ENCODE data around the gene DCBLD1. TPM values are rescaled to one million over a fixed set of nuclear protein-coding genes. Genes with fewer than 3 reads are reported as not detected.

DCBLD1 gene
- total RNA-seq, 1 donor from 2014 or later = 12.0 TPM

DNA sequence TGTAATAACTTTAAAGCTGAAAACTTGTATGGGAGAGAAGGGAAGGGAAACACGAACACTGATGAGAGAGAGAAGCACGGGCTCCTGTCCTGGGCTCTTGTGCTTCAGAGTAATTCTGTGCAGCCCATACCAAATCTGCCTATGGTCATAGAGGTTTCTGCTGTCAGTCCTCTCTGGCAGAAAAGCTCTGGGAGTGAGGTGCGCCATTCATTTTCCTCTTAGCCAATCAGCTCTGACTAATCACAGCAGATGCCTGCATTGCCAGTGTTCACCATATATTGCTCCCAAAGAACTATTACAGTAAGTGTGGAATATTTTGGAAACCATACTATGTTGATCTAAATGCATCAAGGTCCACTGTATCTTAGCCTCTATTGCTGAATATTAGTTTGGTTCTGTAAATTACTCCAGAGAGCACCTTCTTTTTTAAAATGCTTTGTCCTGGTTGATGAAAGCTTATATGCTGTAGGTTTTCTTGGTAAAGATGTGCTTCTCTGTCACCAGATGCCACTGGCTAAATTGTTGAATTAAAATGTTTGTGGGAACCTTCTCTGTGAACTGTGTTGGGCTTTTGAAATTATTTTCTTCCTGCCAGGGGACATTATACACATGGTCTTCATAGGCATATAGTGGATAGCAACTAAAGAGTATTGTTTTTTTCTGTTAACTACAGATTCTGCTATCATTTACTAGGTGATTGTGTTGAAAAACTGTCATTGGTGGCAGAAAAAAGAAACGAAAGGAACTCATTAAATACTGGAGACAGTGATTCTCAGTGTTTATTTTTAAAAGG is 38.3 kb downstream of the DCBLD1 start:
- peaks cover 0 to 5% (median 2%) of the 10 kb centered on the region in 3 donors for H3K36me3 ChIP-seq (ENCODE audit: control insufficient read depth in 3 of 3, insufficient read depth in 3 of 3, low read length in 3 of 3)
- H3K4me1 ChIP-seq (ENCODE audit: control insufficient read depth in 3 of 3, insufficient read depth in 3 of 3, low read length in 3 of 3) = no peaks in the 10 kb centered on the region
- H3K9ac ChIP-seq (ENCODE audit: low read depth in 1 of 3, low read length in 3 of 3) = no peak overlapping the region
- H3K9me3 ChIP-seq (ENCODE audit: control insufficient read depth in 3 of 3, low read length in 3 of 3) = no peaks in the 10 kb centered on the region
- H3K4me3 ChIP-seq (ENCODE audit: low read length in 3 of 3) = no peak overlapping the region
- no peaks in the 10 kb centered on the region for H3K27me3 ChIP-seq (ENCODE audit: control insufficient read depth in 3 of 3, insufficient read depth in 3 of 3, low read length in 3 of 3)
- H3K27ac ChIP-seq (ENCODE audit: low read depth, low read length) = no peak overlapping the region

DNA sequence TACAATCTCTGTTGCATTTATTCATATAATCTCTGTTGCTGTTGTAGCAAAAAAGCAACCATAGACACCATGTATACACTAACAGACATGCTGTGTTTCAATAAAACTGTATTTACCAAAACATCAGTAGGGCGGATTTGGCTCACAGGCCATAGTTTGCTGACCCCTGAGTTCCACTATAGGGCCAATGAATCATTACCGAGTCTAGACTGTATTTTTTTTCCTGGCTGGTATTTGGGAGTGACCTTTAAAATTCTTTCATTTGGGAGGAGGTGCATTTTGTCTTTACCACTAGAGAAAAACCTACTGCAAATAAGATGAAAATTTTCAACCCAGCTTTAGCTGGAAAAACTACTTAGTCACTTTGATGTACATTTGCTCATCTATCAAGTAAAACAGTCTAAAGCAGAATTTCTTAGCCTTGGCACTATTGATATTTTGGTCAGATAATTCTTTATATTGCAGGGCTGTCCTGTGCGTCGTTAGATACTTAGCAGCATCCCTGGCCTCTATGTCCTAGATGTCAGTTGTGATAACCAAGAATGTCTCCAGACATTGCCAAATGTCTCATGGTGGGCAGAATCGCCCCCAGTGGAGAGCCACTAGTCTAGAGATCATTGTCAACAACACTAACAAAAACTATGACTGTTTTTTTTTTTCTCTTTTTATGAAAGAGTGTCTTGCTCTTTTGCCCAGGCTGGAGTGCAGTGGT is 39.5 kb downstream of the DCBLD1 start:
- H3K9me3 ChIP-seq (ENCODE audit: control insufficient read depth in 3 of 3, low read length in 3 of 3) = no peaks in the 10 kb centered on the region
- no peak overlapping the region for H3K27ac ChIP-seq (ENCODE audit: low read depth, low read length)
- H3K4me3 ChIP-seq (ENCODE audit: low read length in 3 of 3) = no peak overlapping the region
- H3K36me3 ChIP-seq (ENCODE audit: control insufficient read depth in 3 of 3, insufficient read depth in 3 of 3, low read length in 3 of 3) = peaks cover 0 to 5% (median 2%) of the 10 kb centered on the region in 3 donors
- H3K4me1 ChIP-seq (ENCODE audit: control insufficient read depth in 3 of 3, insufficient read depth in 3 of 3, low read length in 3 of 3) = no peaks in the 10 kb centered on the region
- no peak overlapping the region for H3K9ac ChIP-seq (ENCODE audit: low read depth in 1 of 3, low read length in 3 of 3)
- no peaks in the 10 kb centered on the region for H3K27me3 ChIP-seq (ENCODE audit: control insufficient read depth in 3 of 3, insufficient read depth in 3 of 3, low read length in 3 of 3)

DNA sequence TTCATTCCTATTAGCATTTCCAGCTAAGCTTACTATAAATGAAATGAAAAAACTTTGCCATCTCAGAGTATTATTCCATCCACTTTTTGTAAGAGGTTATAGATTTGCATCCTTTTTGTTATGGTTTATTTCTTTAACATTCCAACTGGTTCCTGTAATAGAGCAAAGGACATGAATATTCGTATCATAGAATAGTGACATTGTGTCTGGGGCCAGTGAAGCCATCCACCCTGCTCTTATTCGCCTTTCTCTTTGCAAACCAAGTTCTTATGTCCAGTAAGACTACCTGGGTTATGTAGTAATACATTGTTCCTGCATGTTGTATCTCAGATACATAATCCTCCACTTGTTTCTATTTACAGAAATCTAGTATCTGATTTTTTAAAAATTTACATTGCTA is 43.1 kb downstream of the DCBLD1 start:
- H3K9ac ChIP-seq (ENCODE audit: low read depth in 1 of 3, low read length in 3 of 3) = no peak overlapping the region
- H3K9me3 ChIP-seq (ENCODE audit: control insufficient read depth in 3 of 3, low read length in 3 of 3) = no peaks in the 10 kb centered on the region
- H3K27me3 ChIP-seq (ENCODE audit: control insufficient read depth in 3 of 3, insufficient read depth in 3 of 3, low read length in 3 of 3) = no peaks in the 10 kb centered on the region
- H3K4me1 ChIP-seq (ENCODE audit: control insufficient read depth in 3 of 3, insufficient read depth in 3 of 3, low read length in 3 of 3) = no peaks in the 10 kb centered on the region
- H3K27ac ChIP-seq (ENCODE audit: low read depth, low read length) = no peak overlapping the region
- H3K4me3 ChIP-seq (ENCODE audit: low read length in 3 of 3) = no peak overlapping the region
- H3K36me3 ChIP-seq (ENCODE audit: control insufficient read depth in 3 of 3, insufficient read depth in 3 of 3, low read length in 3 of 3) = peaks cover 0 to 5% (median 2%) of the 10 kb centered on the region in 3 donors

DNA sequence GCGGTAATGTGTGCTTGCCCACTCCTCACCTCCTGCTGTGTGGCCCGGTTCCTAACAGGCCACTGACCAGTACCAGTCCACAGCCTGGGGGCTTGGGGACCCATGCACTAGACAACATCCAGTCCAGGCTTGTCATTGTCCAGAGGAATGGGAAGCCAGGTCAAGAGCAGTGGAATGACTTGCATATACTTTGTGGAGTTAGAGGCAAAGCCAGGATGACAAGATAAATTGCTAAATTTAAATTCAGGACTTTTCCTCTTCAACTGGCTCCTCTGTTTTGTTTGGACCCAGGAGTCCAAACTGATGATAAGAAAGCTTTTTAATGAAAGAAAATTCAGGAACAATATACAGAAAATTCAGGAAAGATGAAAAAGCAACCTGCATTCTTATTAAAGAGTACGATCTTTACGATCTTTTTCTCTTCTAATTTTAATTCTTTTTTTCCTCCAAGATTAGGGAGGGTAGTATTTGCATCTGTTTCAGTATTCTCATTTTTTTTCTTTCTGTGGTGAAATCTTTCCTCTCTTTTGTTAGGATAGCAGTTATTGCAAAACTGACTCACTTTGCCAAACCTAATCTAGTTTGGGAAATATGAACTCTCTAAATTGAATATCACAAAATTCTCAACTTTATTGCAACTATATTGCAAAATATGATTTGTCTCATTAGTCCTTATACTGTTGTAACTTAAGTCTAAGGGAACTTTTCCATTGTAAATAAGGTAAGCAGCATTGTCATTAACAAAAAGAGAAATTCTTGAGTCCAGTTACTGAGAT is 48.2 kb downstream of the DCBLD1 start:
- peak overlapping the region; percentile 11 for H3K27ac ChIP-seq (ENCODE audit: low read depth, low read length)

DNA sequence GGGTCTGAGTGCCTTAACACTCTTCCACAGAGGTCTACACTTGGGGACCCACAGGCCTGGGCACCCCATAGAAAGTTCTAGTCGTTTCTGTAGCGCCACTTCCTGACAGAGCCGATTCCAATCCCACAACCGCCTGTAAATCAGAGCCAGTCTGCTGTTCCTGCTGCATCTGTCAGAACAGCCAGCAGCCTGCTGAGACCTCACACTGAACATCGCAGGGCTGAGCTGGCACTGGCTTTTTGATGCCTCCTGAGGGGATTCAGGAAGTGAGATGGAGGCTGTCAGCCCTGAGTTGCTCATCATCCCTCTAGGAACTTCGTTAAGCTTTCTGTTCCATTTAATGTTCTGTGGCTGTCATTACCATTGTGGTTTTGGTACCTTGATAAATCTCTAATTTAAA is 48.9 kb downstream of the DCBLD1 start:
- Histone ChIP-seq H3K9me3 (ENCODE audit: control insufficient read depth in 3 of 3, low read length in 3 of 3) (no peaks in the 10 kb centered on the region), H3K27me3 (ENCODE audit: control insufficient read depth in 3 of 3, insufficient read depth in 3 of 3, low read length in 3 of 3) (no peaks in the 10 kb centered on the region), H3K4me3 (ENCODE audit: low read length in 3 of 3) (no peak overlapping the region), H3K36me3 (ENCODE audit: control insufficient read depth in 3 of 3, insufficient read depth in 3 of 3, low read length in 3 of 3) (peaks cover 0 to 9% (median 3%) of the 10 kb centered on the region in 3 donors), H3K27ac (ENCODE audit: low read depth, low read length) (peak overlapping the region; percentile 11), H3K9ac (ENCODE audit: low read depth in 1 of 3, low read length in 3 of 3) (no peak overlapping the region), H3K4me1 (ENCODE audit: control insufficient read depth in 3 of 3, insufficient read depth in 3 of 3, low read length in 3 of 3) (no peaks in the 10 kb centered on the region)

More for the DNA sequence above, 48.2 kb downstream of the DCBLD1 start:
- peaks cover 0 to 9% (median 3%) of the 10 kb centered on the region in 3 donors for H3K36me3 ChIP-seq (ENCODE audit: control insufficient read depth in 3 of 3, insufficient read depth in 3 of 3, low read length in 3 of 3)
- H3K9me3 ChIP-seq (ENCODE audit: control insufficient read depth in 3 of 3, low read length in 3 of 3) = no peaks in the 10 kb centered on the region
- no peaks in the 10 kb centered on the region for H3K27me3 ChIP-seq (ENCODE audit: control insufficient read depth in 3 of 3, insufficient read depth in 3 of 3, low read length in 3 of 3)
- no peak overlapping the region for H3K4me3 ChIP-seq (ENCODE audit: low read length in 3 of 3)
- no peaks in the 10 kb centered on the region for H3K4me1 ChIP-seq (ENCODE audit: control insufficient read depth in 3 of 3, insufficient read depth in 3 of 3, low read length in 3 of 3)
- H3K9ac ChIP-seq (ENCODE audit: low read depth in 1 of 3, low read length in 3 of 3) = no peak overlapping the region

DNA sequence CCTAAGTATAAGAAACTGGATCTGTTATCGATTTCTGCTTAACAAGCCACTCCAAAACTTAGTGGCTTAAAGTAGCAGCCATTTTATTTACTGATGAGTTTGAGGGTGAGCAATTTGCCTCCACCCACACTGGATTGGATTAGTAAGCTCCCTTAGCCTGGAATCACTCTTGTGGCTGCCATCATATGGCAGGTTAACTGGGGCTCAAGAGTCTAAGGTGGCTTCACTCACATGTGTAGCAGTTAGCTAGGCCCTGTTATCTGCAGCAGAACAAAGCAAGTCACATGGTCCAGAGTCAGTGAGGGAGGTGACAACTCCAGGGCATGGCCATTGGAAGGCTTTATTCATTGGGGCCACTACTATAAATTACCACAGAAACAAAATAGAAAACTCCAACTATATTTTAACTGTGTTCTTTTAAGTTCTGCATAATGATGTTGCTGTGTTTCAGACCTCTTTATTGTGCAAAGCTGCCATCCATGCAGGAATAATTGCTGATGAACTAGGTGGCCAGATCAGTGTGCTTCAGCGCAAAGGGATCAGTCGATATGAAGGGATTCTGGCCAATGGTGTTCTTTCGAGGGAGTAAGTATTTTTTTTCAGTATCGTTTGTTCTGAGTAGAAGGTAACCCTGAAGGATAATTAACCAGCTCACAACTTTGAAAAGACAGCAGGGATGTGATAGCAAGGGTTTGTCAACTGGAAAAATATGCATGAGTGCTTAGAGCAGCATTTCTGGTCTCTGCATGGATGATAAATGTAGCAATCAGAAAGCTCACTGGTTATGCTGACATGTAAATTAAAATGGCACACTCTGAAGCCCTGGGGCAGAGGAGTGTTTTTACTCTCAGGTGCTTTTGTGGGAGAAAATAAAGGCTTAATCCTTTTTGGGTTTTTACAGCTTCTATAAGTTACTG is 49.6 kb downstream of the DCBLD1 start:
- H3K27me3 ChIP-seq (ENCODE audit: control insufficient read depth in 3 of 3, insufficient read depth in 3 of 3, low read length in 3 of 3) = no peaks in the 10 kb centered on the region
- H3K27ac ChIP-seq (ENCODE audit: low read depth, low read length) = no peak overlapping the region
- H3K4me3 ChIP-seq (ENCODE audit: low read length in 3 of 3) = no peak overlapping the region
- no peaks in the 10 kb centered on the region for H3K4me1 ChIP-seq (ENCODE audit: control insufficient read depth in 3 of 3, insufficient read depth in 3 of 3, low read length in 3 of 3)
- no peaks in the 10 kb centered on the region for H3K9me3 ChIP-seq (ENCODE audit: control insufficient read depth in 3 of 3, low read length in 3 of 3)
- peaks cover 0 to 9% (median 3%) of the 10 kb centered on the region in 3 donors for H3K36me3 ChIP-seq (ENCODE audit: control insufficient read depth in 3 of 3, insufficient read depth in 3 of 3, low read length in 3 of 3)
- H3K9ac ChIP-seq (ENCODE audit: low read depth in 1 of 3, low read length in 3 of 3) = no peak overlapping the region

DNA sequence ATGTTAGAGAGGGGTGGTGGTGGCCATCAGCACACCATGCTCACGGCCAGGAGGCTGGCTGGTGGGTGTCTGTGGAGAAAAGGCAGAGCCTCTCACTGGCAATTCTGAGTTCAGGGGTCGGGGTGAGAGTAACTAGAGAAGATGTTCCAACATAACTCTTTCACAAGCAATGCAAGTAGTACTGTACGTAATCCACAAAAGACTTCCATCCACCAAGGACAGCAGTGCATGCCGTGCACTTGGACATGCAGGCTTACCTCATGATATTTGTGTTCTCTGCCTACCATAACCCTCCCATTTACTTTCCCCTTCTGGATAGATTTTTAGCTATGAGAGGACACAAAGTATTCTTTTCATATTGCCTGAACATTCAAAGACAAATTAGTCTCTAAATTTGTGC is 51.3 kb downstream of the DCBLD1 start:
- peaks cover 3 to 9% (median 3%) of the 10 kb centered on the region in 3 donors for H3K36me3 ChIP-seq (ENCODE audit: control insufficient read depth in 3 of 3, insufficient read depth in 3 of 3, low read length in 3 of 3)
- no peak overlapping the region for H3K4me3 ChIP-seq (ENCODE audit: low read length in 3 of 3)
- no peaks in the 10 kb centered on the region for H3K4me1 ChIP-seq (ENCODE audit: control insufficient read depth in 3 of 3, insufficient read depth in 3 of 3, low read length in 3 of 3)
- no peak overlapping the region for H3K27ac ChIP-seq (ENCODE audit: low read depth, low read length)
- no peaks in the 10 kb centered on the region for H3K9me3 ChIP-seq (ENCODE audit: control insufficient read depth in 3 of 3, low read length in 3 of 3)
- H3K9ac ChIP-seq (ENCODE audit: low read depth in 1 of 3, low read length in 3 of 3) = no peak overlapping the region
- H3K27me3 ChIP-seq (ENCODE audit: control insufficient read depth in 3 of 3, insufficient read depth in 3 of 3, low read length in 3 of 3) = no peaks in the 10 kb centered on the region

DNA sequence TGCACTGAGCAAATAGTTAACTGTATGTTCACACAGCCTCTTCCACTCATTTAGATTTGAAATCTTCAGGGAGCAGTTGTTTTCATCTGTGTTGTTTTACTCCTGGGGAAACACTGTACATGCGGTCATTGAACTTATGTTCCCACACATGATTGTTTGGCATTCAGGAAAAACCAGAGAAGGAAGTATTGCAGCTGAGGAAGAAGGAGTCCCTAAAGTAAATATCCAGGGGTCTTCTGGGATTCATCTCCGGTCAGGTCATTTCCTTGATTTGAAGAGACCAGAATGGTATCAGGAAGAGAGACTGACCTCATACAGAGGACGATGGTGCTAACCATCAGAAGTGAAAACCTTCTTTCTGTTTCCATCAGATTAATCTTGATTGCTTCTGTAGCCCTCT is 52.5 kb downstream of the DCBLD1 start:
- Histone ChIP-seq H3K4me3 (ENCODE audit: low read length in 3 of 3) (no peak overlapping the region), H3K9ac (ENCODE audit: low read depth in 1 of 3, low read length in 3 of 3) (no peak overlapping the region), H3K4me1 (ENCODE audit: control insufficient read depth in 3 of 3, insufficient read depth in 3 of 3, low read length in 3 of 3) (no peaks in the 10 kb centered on the region)

DNA sequence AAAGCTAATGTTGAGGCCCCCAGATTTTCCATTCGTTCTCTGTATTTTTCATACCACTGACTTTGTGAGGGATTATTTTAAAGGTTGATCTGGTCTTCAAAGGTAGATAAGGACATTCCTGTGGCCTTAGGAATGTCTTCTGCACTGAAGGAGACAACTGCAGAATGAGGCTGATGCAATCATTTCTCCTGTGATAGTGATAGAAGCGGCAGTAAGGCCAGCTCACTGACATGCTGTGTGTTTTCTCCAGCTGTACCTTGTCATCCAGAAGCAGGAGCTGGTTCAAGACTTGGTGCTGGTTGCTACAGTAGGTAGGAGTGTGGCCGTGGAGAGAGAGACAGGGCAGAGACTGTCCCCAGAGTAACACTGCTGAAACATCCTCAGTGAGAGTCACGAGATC is 53.8 kb downstream of the DCBLD1 start:
- Histone ChIP-seq H3K9me3 (ENCODE audit: control insufficient read depth in 3 of 3, low read length in 3 of 3) (no peaks in the 10 kb centered on the region), H3K27me3 (ENCODE audit: control insufficient read depth in 3 of 3, insufficient read depth in 3 of 3, low read length in 3 of 3) (no peaks in the 10 kb centered on the region), H3K4me3 (ENCODE audit: low read length in 3 of 3) (no peak overlapping the region), H3K4me1 (ENCODE audit: control insufficient read depth in 3 of 3, insufficient read depth in 3 of 3, low read length in 3 of 3) (no peaks in the 10 kb centered on the region), H3K36me3 (ENCODE audit: control insufficient read depth in 3 of 3, insufficient read depth in 3 of 3, low read length in 3 of 3) (peaks cover 1 to 14% (median 12%) of the 10 kb centered on the region in 3 donors), H3K9ac (ENCODE audit: low read depth in 1 of 3, low read length in 3 of 3) (no peak overlapping the region), H3K27ac (ENCODE audit: low read depth, low read length) (no peak overlapping the region)

More for the DNA sequence above, 52.5 kb downstream of the DCBLD1 start:
- H3K27ac ChIP-seq (ENCODE audit: low read depth, low read length) = peak overlapping the region; percentile 31
- peaks cover 3 to 9% (median 4%) of the 10 kb centered on the region in 3 donors for H3K36me3 ChIP-seq (ENCODE audit: control insufficient read depth in 3 of 3, insufficient read depth in 3 of 3, low read length in 3 of 3)
- H3K27me3 ChIP-seq (ENCODE audit: control insufficient read depth in 3 of 3, insufficient read depth in 3 of 3, low read length in 3 of 3) = no peaks in the 10 kb centered on the region
- H3K9me3 ChIP-seq (ENCODE audit: control insufficient read depth in 3 of 3, low read length in 3 of 3) = no peaks in the 10 kb centered on the region
